ENCODE measurements around the gene SPATA20.
A peak's percentile ranks its signal among the peaks of the same experiment; 100 is the strongest.

Gene SPATA20

GRCh38 chr17:50547035-50547735 lies at the start of gene SPATA20:
TSS of gene SPATA20 (plus strand) at chr17:50547174. CDS start at chr17:50547209, 35 bp downstream.
- no peak for FAIRE-seq

GRCh38 chr17:50498021-50498874 lies 48.7 kb upstream of the SPATA20 start:
- no peak for FAIRE-seq

- no peak for FAIRE-seq
Measured at GRCh38 chr17:50499270-50499669, 47.7 kb upstream of the SPATA20 start.

- no peak for FAIRE-seq
Measured at GRCh38 chr17:50499721-50500120, 47.3 kb upstream of the SPATA20 start.

- FAIRE-seq = peak; percentile 76
Measured at GRCh38 chr17:50501054-50501453, 45.9 kb upstream of the SPATA20 start.

GRCh38 chr17:50502301-50502990 lies 44.5 kb upstream of the SPATA20 start:
- no peak for FAIRE-seq

- no peak for FAIRE-seq
Measured at GRCh38 chr17:50505591-50506130, 41.3 kb upstream of the SPATA20 start.

- FAIRE-seq = no peak
Measured at GRCh38 chr17:50506298-50506697, 40.7 kb upstream of the SPATA20 start.

GRCh38 chr17:50507871-50508572 lies 39.0 kb upstream of the SPATA20 start, which contains the start of gene MYCBPAP:
TSS of gene MYCBPAP (plus strand) at chr17:50508439. CDS start at chr17:50508675, 236 bp downstream.
- FAIRE-seq = no peak

GRCh38 chr17:50508573-50509460 lies 38.2 kb upstream of the SPATA20 start:
- no peak for FAIRE-seq

GRCh38 chr17:50511058-50511457 lies 35.9 kb upstream of the SPATA20 start:
- no peak for FAIRE-seq

- no peak for FAIRE-seq
Measured at GRCh38 chr17:50513495-50513894, 33.5 kb upstream of the SPATA20 start.

GRCh38 chr17:50514388-50514787 lies 32.6 kb upstream of the SPATA20 start:
- FAIRE-seq = no peak

GRCh38 chr17:50514936-50515702 lies 31.9 kb upstream of the SPATA20 start:
- no peak for FAIRE-seq

GRCh38 chr17:50517011-50517410 lies 30.0 kb upstream of the SPATA20 start:
- no peak for FAIRE-seq

- FAIRE-seq = no peak
Measured at GRCh38 chr17:50517504-50518383, 29.2 kb upstream of the SPATA20 start.

- FAIRE-seq = no peak
Measured at GRCh38 chr17:50518384-50519023, 28.5 kb upstream of the SPATA20 start.

- no peak for FAIRE-seq
Measured at GRCh38 chr17:50519141-50519834, 27.7 kb upstream of the SPATA20 start.
